ENCODE data around the gene NPPC. TPM values are rescaled to one million over a fixed set of nuclear protein-coding genes. Genes with fewer than 3 reads are reported as not detected.

Gene NPPC
- polyA plus RNA-seq, 2 of the 4 experiments (the other 2 are of a cell fraction) = not detected

DNA sequence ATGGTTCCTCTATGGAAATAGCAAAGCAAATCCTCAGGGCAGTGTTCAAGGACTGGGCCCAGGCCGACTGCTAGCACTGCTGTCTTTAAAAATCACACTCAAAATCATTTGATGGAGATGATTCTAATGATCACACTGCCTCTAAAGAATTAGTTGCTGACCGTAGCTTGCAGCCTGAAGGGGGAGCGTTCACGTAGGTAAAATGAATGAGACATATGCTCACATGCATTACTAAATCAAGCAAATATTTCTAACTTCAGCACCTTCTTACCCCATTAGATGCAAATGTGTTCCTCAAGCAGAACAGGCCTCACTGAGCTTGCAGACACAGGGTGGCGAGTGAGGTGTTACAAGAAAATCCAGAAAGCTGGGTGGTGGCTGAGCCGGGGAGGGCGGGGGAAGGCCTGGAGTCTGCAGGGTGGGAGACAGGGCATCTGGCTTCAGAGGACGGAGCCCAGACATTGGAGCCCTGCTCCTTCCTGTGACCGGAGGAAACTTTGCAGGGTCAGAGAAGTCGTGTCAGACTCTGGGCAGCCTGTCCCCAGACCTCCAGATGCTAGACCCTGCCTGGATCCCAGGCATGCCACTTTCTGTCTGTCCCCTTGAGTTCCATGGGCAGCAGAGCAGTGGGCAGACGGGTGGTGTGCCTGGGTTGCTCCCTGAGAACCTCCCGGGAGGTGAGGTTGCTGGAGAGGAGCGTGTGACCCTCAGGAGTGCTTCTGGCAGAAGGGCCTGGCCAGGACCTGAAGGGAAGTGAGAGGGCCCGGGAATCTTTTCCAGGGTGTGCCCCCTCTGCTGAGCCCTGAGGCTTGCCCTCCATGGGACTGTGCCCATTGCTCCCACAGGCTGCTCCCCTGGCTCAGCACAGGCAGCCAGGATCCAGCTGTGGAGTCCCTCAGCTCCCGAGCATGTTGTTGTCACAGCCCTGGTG is 7.1 kb upstream of the NPPC start:
- Histone ChIP-seq H3K4me2 (no peak overlapping the region), H3K9me3 (no peaks in the 10 kb centered on the region), H3K4me1 (no peaks in the 10 kb centered on the region), H3K4me3 (no peak overlapping the region), H3K27ac (no peak overlapping the region)
- DNase-seq (ENCODE audit: low read depth in 1 of 2, low spot score in 1 of 2) (no peak), ATAC-seq (no peak), FAIRE-seq (no peak)
- POLR2A ChIA-PET = no interaction called here
- whole genome bisulfite sequencing (ENCODE audit: missing lambda C conversion rate) = 73% methylated on average over 12 of the region's 15 CpGs
- TF ChIP-seq EHMT2 (IDR thresholded peaks at IDR 0.05; ENCODE audit: low read depth) (no peak), POLR2AphosphoS2 (conservative IDR thresholded peaks at IDR 0.05; ENCODE audit: low read length) (no peak), MAZ (IDR thresholded peaks at IDR 0.05; ENCODE audit: borderline replicate concordance, low read depth, low read length) (no peak), NPAS2 (CRISPR knock-in tag; IDR thresholded peaks at IDR 0.05; ENCODE audit: borderline replicate concordance) (no peak), TFCP2L1 (CRISPR knock-in tag; IDR thresholded peaks at IDR 0.05) (no peak), CBX2 (IDR thresholded peaks at IDR 0.05; ENCODE audit: borderline replicate concordance, low read depth) (no peak), SMC3 (IDR thresholded peaks at IDR 0.05) (no peak), KDM1A (IDR thresholded peaks at IDR 0.05; ENCODE audit: low read depth) (no peak), HOXA7 (CRISPR knock-in tag; IDR thresholded peaks at IDR 0.05) (no peak), ZFP36 (IDR thresholded peaks at IDR 0.05; ENCODE audit: borderline replicate concordance, partially characterized antibody) (no peak), FOXS1 (CRISPR knock-in tag; IDR thresholded peaks at IDR 0.05) (no peak), JUNB (IDR thresholded peaks at IDR 0.05) (no peak), ZC3H11A (IDR thresholded peaks at IDR 0.05) (no peak), ZNF302 (CRISPR knock-in tag; IDR thresholded peaks at IDR 0.05) (no peak), HDAC2 (IDR thresholded peaks at IDR 0.05) (no peak), MYC (IDR thresholded peaks at IDR 0.05; ENCODE audit: borderline replicate concordance, low read length) (no peak), HOXB5 (CRISPR knock-in tag; IDR thresholded peaks at IDR 0.05) (no peak), NFE2L2 (conservative IDR thresholded peaks at IDR 0.05; ENCODE audit: low read length) (no peak), BHLHE40 (IDR thresholded peaks at IDR 0.05; ENCODE audit: low read depth, low read length) (no peak)
- TF ChIP-seq, protein P1, sequence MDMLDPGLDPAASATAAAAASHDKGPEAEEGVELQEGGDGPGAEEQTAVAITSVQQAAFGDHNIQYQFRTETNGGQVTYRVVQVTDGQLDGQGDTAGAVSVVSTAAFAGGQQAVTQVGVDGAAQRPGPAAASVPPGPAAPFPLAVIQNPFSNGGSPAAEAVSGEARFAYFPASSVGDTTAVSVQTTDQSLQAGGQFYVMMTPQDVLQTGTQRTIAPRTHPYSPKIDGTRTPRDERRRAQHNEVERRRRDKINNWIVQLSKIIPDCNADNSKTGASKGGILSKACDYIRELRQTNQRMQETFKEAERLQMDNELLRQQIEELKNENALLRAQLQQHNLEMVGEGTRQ (IDR thresholded peaks at IDR 0.05) = no peak
- CTCF ChIA-PET = interaction anchor here (0.6 to 2.4 kb wide), 5 partner anchors 8 to 394 kb away, joined by 3 to 12 read pairs (median 3); partner anchors contain the start of gene NPPC

DNA sequence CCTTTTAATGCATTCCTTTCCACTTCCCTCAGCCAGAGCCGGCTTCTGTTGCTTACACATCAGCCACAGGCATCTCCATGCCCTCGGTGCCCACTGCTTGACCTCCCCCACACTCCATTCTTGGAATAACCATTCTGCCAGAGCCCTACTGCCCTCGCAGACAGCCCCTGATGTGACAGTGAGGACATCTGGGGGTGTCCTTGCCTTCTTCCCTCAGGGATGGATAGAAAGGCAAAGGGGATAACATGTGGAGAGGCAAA is 6.4 kb upstream of the NPPC start:
- FAIRE-seq (no peak), ATAC-seq (no peak), DNase-seq (ENCODE audit: low read depth in 1 of 2, low spot score in 1 of 2) (no peak)
- ChIA-PET CTCF (interaction anchor here (1.5 to 1.7 kb wide), 2 partner anchors 208 to 502 kb away, joined by 3 read pairs; no protein-coding TSS in a partner anchor), POLR2A (no interaction called here)
- H3K4me1 ChIP-seq = no peaks in the 10 kb centered on the region
- no peak overlapping the region for H3K4me2 ChIP-seq
- no peak for TF ChIP-seq ESRRA (IDR thresholded peaks at IDR 0.05; ENCODE audit: borderline replicate concordance, low read length)
- no peak for TF ChIP-seq ZC3H11A (IDR thresholded peaks at IDR 0.05)
- no peak for TF ChIP-seq SMC3 (IDR thresholded peaks at IDR 0.05)
- TF ChIP-seq, protein P2, sequence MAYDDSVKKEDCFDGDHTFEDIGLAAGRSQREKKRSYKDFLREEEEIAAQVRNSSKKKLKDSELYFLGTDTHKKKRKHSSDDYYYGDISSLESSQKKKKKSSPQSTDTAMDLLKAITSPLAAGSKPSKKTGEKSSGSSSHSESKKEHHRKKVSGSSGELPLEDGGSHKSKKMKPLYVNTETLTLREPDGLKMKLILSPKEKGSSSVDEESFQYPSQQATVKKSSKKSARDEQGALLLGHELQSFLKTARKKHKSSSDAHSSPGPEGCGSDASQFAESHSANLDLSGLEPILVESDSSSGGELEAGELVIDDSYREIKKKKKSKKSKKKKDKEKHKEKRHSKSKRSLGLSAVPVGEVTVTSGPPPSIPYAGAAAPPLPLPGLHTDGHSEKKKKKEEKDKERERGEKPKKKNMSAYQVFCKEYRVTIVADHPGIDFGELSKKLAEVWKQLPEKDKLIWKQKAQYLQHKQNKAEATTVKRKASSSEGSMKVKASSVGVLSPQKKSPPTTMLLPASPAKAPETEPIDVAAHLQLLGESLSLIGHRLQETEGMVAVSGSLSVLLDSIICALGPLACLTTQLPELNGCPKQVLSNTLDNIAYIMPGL (CRISPR knock-in tag; IDR thresholded peaks at IDR 0.05; ENCODE audit: borderline replicate concordance) = no peak
- no peak for TF ChIP-seq CHD2 (IDR thresholded peaks at IDR 0.05; ENCODE audit: low read length, partially characterized antibody)
- TF ChIP-seq, protein P3, sequence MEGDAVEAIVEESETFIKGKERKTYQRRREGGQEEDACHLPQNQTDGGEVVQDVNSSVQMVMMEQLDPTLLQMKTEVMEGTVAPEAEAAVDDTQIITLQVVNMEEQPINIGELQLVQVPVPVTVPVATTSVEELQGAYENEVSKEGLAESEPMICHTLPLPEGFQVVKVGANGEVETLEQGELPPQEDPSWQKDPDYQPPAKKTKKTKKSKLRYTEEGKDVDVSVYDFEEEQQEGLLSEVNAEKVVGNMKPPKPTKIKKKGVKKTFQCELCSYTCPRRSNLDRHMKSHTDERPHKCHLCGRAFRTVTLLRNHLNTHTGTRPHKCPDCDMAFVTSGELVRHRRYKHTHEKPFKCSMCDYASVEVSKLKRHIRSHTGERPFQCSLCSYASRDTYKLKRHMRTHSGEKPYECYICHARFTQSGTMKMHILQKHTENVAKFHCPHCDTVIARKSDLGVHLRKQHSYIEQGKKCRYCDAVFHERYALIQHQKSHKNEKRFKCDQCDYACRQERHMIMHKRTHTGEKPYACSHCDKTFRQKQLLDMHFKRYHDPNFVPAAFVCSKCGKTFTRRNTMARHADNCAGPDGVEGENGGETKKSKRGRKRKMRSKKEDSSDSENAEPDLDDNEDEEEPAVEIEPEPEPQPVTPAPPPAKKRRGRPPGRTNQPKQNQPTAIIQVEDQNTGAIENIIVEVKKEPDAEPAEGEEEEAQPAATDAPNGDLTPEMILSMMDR (IDR thresholded peaks at IDR 0.05) = no peak
- no peak for TF ChIP-seq JUN (IDR thresholded peaks at IDR 0.05)
- no peak for TF ChIP-seq MYC (IDR thresholded peaks at IDR 0.05; ENCODE audit: borderline replicate concordance, low read length)
- TF ChIP-seq FOSB (CRISPR knock-in tag; IDR thresholded peaks at IDR 0.05) = no peak
- TF ChIP-seq RFX5 (IDR thresholded peaks at IDR 0.05) = no peak
- no peak for TF ChIP-seq KDM5A (IDR thresholded peaks at IDR 0.05)
- no peak for TF ChIP-seq JUNB (IDR thresholded peaks at IDR 0.05)
- TF ChIP-seq, protein P4, sequence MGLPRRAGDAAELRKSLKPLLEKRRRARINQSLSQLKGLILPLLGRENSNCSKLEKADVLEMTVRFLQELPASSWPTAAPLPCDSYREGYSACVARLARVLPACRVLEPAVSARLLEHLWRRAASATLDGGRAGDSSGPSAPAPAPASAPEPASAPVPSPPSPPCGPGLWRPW (IDR thresholded peaks at IDR 0.05) = no peak
- TF ChIP-seq ZNF302 (CRISPR knock-in tag; IDR thresholded peaks at IDR 0.05) = no peak
- no peak for TF ChIP-seq NFE2L2 (conservative IDR thresholded peaks at IDR 0.05; ENCODE audit: low read length)
- no peak for TF ChIP-seq CEBPB (IDR thresholded peaks at IDR 0.05)
- no peak for TF ChIP-seq FOXS1 (CRISPR knock-in tag; IDR thresholded peaks at IDR 0.05)
- TF ChIP-seq PHF8 (IDR thresholded peaks at IDR 0.05; ENCODE audit: borderline replicate concordance, low read depth) = no peak
- no peak for TF ChIP-seq KDM1A (IDR thresholded peaks at IDR 0.05; ENCODE audit: low read depth)
- no peak for TF ChIP-seq HDAC2 (IDR thresholded peaks at IDR 0.05)
- no peak overlapping the region for H3K27ac ChIP-seq
- 56% methylated on average over 2 of the region's 3 CpGs for WGBS (ENCODE audit: missing lambda C conversion rate)
- no peaks in the 10 kb centered on the region for H3K9me3 ChIP-seq
- H3K4me3 ChIP-seq = no peak overlapping the region

All from A549 (cell line).